ENCODE data around the gene SCAF1. TPM values are rescaled to one million over a fixed set of nuclear protein-coding genes. Genes with fewer than 3 reads are reported as not detected.

The SCAF1 gene
- total RNA-seq, 1 donor from 2014 or later: 8.7 TPM

DNA sequence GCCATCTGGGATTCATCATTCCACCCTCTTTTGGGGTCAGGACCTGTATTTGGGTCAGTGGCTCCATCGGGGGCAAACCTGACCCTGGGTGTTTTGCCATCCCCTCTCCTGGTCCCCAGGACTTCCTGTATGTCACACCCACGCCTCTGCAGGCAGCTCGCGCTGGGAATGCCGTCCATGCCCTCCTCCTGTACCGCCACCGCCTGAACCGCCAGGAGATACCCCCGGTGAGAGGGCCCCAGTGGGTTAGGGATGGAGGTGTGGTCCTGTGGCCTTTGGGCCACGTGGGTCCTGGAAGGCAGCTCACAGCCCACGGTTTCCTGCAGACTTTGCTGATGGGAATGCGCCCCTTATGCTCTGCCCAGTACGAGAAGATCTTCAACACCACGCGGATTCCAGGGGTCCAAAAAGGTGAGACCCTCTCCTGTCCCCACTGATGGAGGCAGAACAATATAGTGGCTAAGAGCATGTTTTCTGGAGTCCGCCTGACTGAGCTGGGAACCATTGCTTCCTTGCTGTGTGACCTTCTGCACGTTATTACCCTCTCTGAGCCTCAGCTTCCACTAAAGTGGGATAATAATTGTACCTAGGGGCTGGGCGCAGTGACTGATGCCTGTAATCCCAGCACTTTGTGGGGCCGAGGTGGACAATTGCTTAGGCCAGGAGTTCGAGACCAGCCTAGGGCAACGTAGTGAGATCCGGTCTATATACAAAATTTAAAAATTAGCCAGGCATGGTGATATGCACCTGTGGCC lies 63.1 kb downstream of the SCAF1 start:
- no peaks in the 10 kb centered on the region for H3K4me1 Mint-ChIP-seq
- peaks cover 21% of the 10 kb centered on the region for H3K36me3 Mint-ChIP-seq
- Histone ChIP-seq H3K9ac (no peak overlapping the region), H3K4me3 (no peak overlapping the region), H4K20me1 (ENCODE audit: low read depth) (no peaks in the 10 kb centered on the region), H3K36me3 (no peaks in the 10 kb centered on the region), H3K79me2 (ENCODE audit: low read depth) (no peaks in the 10 kb centered on the region), H3K9me3 (ENCODE audit: low read depth) (no peaks in the 10 kb centered on the region), H3K4me1 (no peaks in the 10 kb centered on the region), H2AFZ (replicated peaks) (no peak overlapping the region), H3K27ac (no peak overlapping the region), H3K27me3 (no peaks in the 10 kb centered on the region), H3F3A (ENCODE audit: low read depth) (peaks cover 9% of the 10 kb centered on the region), H3K4me2 (no peak overlapping the region)
- H3K4me3 Mint-ChIP-seq: no peak overlapping the region
- no peak for TF ChIP-seq CTCF (IDR thresholded peaks at IDR 0.05)
- no peak for TF ChIP-seq EZH2phosphoT487 (IDR thresholded peaks at IDR 0.05)
- no peak for TF ChIP-seq EZH2 (IDR thresholded peaks at IDR 0.05)
- H3K27ac Mint-ChIP-seq: no peak overlapping the region
- no peak for DNase-seq (ENCODE audit: low spot score)
- H3K27me3 Mint-ChIP-seq (ENCODE audit: insufficient read depth, low read depth): peaks cover 7% of the 10 kb centered on the region
- no peaks in the 10 kb centered on the region for H3K9me3 Mint-ChIP-seq

DNA sequence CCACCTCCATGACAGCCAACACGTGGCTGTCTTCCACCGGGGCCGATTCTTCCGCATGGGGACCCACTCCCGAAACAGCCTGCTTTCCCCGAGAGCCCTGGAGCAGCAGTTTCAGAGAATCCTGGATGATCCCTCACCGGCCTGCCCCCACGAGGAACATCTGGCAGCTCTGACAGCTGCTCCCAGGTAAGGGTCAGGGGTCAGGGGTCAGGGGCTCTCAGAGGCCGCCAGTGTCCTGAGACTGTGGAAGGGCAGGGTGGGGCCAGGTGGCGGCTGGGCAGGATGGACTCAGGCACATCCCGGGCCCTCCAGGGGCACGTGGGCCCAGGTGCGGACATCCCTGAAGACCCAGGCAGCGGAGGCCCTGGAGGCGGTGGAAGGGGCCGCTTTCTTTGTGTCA lies 63.9 kb downstream of the SCAF1 start:
- no peaks in the 10 kb centered on the region for H3K9me3 ChIP-seq (ENCODE audit: low read depth)
- H3K79me2 ChIP-seq (ENCODE audit: low read depth): no peaks in the 10 kb centered on the region
- H3K9ac ChIP-seq: no peak overlapping the region
- TF ChIP-seq CTCF (IDR thresholded peaks at IDR 0.05): no peak
- TF ChIP-seq EZH2 (IDR thresholded peaks at IDR 0.05): no peak
- no peak for TF ChIP-seq EZH2phosphoT487 (IDR thresholded peaks at IDR 0.05)
- H3K4me3 ChIP-seq: no peak overlapping the region
- Mint-ChIP-seq H3K27me3 (ENCODE audit: insufficient read depth, low read depth) (peaks cover 12% of the 10 kb centered on the region), H3K9me3 (no peaks in the 10 kb centered on the region), H3K4me3 (no peak overlapping the region), H3K4me1 (no peaks in the 10 kb centered on the region), H3K36me3 (peaks cover 28% of the 10 kb centered on the region), H3K27ac (no peak overlapping the region)
- no peaks in the 10 kb centered on the region for H3K4me1 ChIP-seq
- H3K27ac ChIP-seq: no peak overlapping the region
- H3K4me2 ChIP-seq: no peak overlapping the region
- no peak overlapping the region for H2AFZ ChIP-seq (replicated peaks)
- no peaks in the 10 kb centered on the region for H4K20me1 ChIP-seq (ENCODE audit: low read depth)
- H3F3A ChIP-seq (ENCODE audit: low read depth): peaks cover 9% of the 10 kb centered on the region
- DNase-seq (ENCODE audit: low spot score): no peak
- H3K36me3 ChIP-seq: no peaks in the 10 kb centered on the region
- H3K27me3 ChIP-seq: no peaks in the 10 kb centered on the region

Small RNA genes within 50 kb of the gene (microRNA-seq; reads per million reads assigned to microRNA genes)
- not detected for gene MIR5088

Small RNA genes within 50 kb of the gene (small RNA-seq; reads per million reads assigned to genes)
- gene MIR5088: not detected

Other genes with a start within 250 kb of the SCAF1 start
- not detected in 2 replicates for gene PTH2, start 218.8 kb upstream of the SCAF1 start, total RNA-seq (ENCODE audit: low replicate concordance)
- gene GFY, start 216.8 kb upstream of the SCAF1 start, total RNA-seq (ENCODE audit: low replicate concordance): 0.09 TPM in 1 of 2 replicates, not detected in the other
- gene SLC17A7, start 200.7 kb upstream of the SCAF1 start, total RNA-seq (ENCODE audit: low replicate concordance): 1.4 TPM in 2 replicates
- gene PIH1D1, start 190.4 kb upstream of the SCAF1 start, total RNA-seq (ENCODE audit: low replicate concordance): 133 and 168 TPM in 2 replicates
- gene ALDH16A1, start 189.0 kb upstream of the SCAF1 start, total RNA-seq (ENCODE audit: low replicate concordance): 14.7 and 77.6 TPM in 2 replicates
- 0.24 and 0.96 TPM in 2 replicates for gene FLT3LG, start 168.0 kb upstream of the SCAF1 start, total RNA-seq (ENCODE audit: low replicate concordance)
- 2,053 and 3,348 TPM in 2 replicates for gene RPL13A, start 154.6 kb upstream of the SCAF1 start, total RNA-seq (ENCODE audit: low replicate concordance)
- gene RPS11, start 145.8 kb upstream of the SCAF1 start, total RNA-seq (ENCODE audit: low replicate concordance): 5,448 and 6,772 TPM in 2 replicates
- gene FCGRT, start 129.5 kb upstream of the SCAF1 start, total RNA-seq (ENCODE audit: low replicate concordance): 10.0 and 30.8 TPM in 2 replicates
- gene RCN3, start 114.2 kb upstream of the SCAF1 start, total RNA-seq (ENCODE audit: low replicate concordance): 4.2 and 4.5 TPM in 2 replicates
- gene NOSIP, start 61.7 kb upstream of the SCAF1 start, total RNA-seq (ENCODE audit: low replicate concordance): 26.2 and 68.3 TPM in 2 replicates
- 0.09 and 0.68 TPM in 2 replicates for gene PRRG2, start 60.9 kb upstream of the SCAF1 start, total RNA-seq (ENCODE audit: low replicate concordance)
- 3.2 and 9.0 TPM in 2 replicates for gene PRR12, start 51.0 kb upstream of the SCAF1 start, total RNA-seq (ENCODE audit: low replicate concordance)
- gene RRAS, start 2.1 kb upstream of the SCAF1 start, total RNA-seq (ENCODE audit: low replicate concordance): 9.6 and 15.2 TPM in 2 replicates
- 29.5 and 65.1 TPM in 2 replicates for gene IRF3, start 23.6 kb downstream of the SCAF1 start, total RNA-seq (ENCODE audit: low replicate concordance)
- 6.1 and 41.8 TPM in 2 replicates for gene BCL2L12, start 23.7 kb downstream of the SCAF1 start, total RNA-seq (ENCODE audit: low replicate concordance)
- 480 and 755 TPM in 2 replicates for gene PRMT1, start 35.1 kb downstream of the SCAF1 start, total RNA-seq (ENCODE audit: low replicate concordance)
- gene ADM5, start 47.4 kb downstream of the SCAF1 start, total RNA-seq (ENCODE audit: low replicate concordance): 6.0 and 9.4 TPM in 2 replicates
- gene CPT1C, start 48.9 kb downstream of the SCAF1 start, total RNA-seq (ENCODE audit: low replicate concordance): 51.7 and 105 TPM in 2 replicates
- gene TSKS, start 121.1 kb downstream of the SCAF1 start, total RNA-seq (ENCODE audit: low replicate concordance): 0.37 TPM in 1 of 2 replicates, not detected in the other
- gene AP2A1, start 124.8 kb downstream of the SCAF1 start, total RNA-seq (ENCODE audit: low replicate concordance): 61.6 and 137 TPM in 2 replicates
- gene FUZ, start 171.1 kb downstream of the SCAF1 start, total RNA-seq (ENCODE audit: low replicate concordance): 24.6 and 37.8 TPM in 2 replicates
- gene MED25, start 176.1 kb downstream of the SCAF1 start, total RNA-seq (ENCODE audit: low replicate concordance): 44.9 and 54.1 TPM in 2 replicates
- gene PTOV1, start 208.9 kb downstream of the SCAF1 start, total RNA-seq (ENCODE audit: low replicate concordance): 63.5 and 218 TPM in 2 replicates
- 41.1 and 72.4 TPM in 2 replicates for gene PNKP, start 225.4 kb downstream of the SCAF1 start, total RNA-seq (ENCODE audit: low replicate concordance)
- gene AKT1S1, start 235.1 kb downstream of the SCAF1 start, total RNA-seq (ENCODE audit: low replicate concordance): 2.3 and 13.6 TPM in 2 replicates
- gene TBC1D17, start 235.5 kb downstream of the SCAF1 start, total RNA-seq (ENCODE audit: low replicate concordance): 10.4 and 15.9 TPM in 2 replicates

Measured in neural progenitor cell (in vitro differentiated cells).